Inflammatory macrophage treated with lipopolysaccharide for 4 hours (primary cell): Measurements from ENCODE around the gene PLVAP.

ENCODE experiments used
- DNase-seq: peaks from one replicate; pipeline ENCODE4 v3.0.0-alpha.2; 2020

PLVAP gene

GRCh38 chr19:17376935-17377600 lies at the start of gene PLVAP:
Gene PLVAP, minus strand, starts transcription at chr19:17377342. Its CDS starts 54 bp downstream, at chr19:17377288.
- DNase-seq = no peak

- no peak for DNase-seq
These were observed 47.7 kb upstream of the PLVAP start for GRCh38 chr19:17424743-17425365.

- no peak for DNase-seq
These were observed 46.5 kb upstream of the PLVAP start for GRCh38 chr19:17423429-17424208.

DNA sequence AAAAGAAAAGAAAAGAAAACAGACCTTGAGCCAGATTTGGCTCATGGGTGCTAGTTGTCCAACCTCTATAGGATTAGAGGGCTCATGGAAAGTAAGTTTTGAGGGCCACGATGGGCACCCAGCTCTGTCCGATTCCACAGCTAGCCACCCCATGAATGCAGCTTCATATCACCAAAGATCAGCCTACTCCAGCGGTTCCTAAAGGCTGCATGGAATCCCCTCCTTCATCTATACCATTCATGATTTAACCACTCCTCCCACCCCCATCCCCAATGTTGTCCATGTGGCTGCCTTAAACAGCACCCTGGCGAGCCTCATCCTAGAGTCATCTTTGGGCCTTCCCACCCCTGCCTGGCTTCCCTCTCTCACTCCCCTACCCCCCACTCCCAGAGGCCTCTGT lies 44.8 kb upstream of the PLVAP start:
- no peak for DNase-seq

DNA sequence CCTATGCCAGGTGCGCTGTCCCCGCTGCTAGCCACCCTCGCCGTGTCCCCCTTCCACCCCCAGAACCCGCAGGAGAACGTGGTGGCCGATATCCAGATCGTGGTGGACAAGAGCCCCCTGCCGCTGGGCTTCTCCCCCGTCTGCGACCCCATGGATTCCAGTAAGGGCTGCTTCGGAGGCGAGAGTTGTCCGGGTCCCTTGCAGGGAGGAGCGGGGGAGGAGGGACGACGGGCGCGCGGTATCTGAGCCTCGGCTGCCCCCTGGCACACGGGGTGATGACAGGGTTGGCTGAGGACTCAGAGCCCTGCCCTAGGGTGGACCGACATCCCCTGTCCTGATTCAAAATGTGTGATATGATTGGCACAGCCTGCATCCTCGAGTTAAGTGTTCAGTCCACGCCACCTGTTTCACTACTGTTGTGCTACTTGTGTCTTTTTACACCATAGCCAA lies 43.4 kb upstream of the PLVAP start:
- peak; percentile 33 for DNase-seq

GRCh38 chr19:17419621-17420474 lies 42.7 kb upstream of the PLVAP start, which contains the start of gene MVB12A:
Gene MVB12A, plus strand, starts transcription at chr19:17420047. Its CDS starts 89 bp downstream, at chr19:17420136.
- peak; percentile 98 for DNase-seq

DNA sequence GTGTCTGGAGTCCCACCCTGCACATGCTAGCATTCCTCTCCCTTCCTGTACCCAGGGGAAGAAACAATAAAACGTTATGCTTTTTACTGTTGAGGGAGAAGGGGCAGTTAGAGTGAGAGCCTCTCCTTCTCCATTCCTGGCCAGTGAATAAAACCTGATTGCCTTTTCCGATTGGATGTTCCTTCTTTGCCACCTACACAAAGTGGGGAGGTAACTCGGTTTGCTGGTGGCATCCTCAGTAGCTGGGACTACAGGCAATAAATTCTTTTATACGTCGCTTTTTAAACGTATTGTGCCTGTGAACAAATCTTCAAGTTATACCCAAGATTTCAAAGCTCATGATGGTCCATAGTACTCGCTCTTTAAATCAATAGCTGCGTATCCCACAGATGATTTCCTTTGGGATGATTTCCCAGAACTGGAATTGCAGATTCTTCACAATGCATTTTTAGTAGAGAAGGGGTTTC lies 42.0 kb upstream of the PLVAP start:
- DNase-seq = no peak

DNA sequence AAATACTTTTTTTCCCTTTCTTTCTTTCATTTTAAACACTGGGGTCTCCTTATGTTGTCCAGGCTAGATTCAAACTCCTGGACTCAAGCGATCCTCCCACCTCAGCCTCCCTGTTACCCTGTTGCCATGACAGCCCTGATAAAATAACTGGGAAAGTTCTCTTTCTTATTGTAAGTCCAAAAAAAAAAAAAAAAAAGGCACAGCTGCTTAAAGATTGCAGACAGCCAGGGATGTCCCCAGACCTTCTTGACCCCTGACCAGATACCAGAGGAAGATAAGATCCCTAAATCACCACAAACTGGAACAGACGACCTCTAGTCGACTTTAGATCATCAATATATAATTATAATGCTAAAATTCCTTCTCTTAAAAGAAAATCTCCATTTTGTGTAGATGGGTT lies 41.6 kb upstream of the PLVAP start:
- DNase-seq = no peak

GRCh38 chr19:17415121-17415520 lies 38.0 kb upstream of the PLVAP start:
- no peak for DNase-seq

- DNase-seq = no peak
These were observed 37.0 kb upstream of the PLVAP start for GRCh38 chr19:17414097-17414496.

GRCh38 chr19:17411801-17412200 lies 34.7 kb upstream of the PLVAP start:
- no peak for DNase-seq

DNA sequence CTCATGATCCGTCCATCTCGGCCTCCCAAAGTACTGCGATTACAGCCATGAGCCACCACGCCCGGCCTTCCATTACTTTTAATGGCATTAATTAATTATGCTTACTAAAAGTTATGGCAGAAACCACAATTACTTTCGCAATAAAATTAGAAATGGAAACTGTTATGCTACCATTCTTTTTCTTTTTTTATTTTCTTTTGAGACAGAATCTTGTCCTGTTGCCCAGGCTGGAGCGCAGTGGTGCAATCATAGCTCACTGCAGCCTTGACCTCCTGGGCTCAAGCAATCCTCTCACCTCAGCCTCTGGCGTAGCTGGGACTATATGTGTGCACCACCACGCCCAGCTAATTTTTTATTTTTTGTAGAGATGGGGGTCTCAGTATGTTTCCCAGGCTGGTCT lies 32.8 kb upstream of the PLVAP start:
- DNase-seq = no peak

DNA sequence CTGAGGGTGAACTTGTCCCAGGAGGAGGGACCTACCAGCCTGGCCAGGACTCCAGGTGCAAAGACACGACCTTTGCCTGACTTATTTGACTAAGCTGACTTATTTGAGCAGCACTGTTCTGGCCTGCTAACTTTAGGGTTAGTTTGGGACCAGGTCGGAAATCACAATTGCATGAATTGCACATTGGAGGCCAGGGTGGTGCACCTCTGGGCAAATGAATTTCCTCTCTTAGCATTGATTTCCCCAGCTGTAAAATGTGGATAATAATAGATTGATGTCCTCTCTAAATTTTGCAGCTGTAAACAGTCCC lies 29.7 kb upstream of the PLVAP start:
- DNase-seq = no peak

GRCh38 chr19:17406046-17406886 lies 29.1 kb upstream of the PLVAP start:
- DNase-seq = peak; percentile 35

DNA sequence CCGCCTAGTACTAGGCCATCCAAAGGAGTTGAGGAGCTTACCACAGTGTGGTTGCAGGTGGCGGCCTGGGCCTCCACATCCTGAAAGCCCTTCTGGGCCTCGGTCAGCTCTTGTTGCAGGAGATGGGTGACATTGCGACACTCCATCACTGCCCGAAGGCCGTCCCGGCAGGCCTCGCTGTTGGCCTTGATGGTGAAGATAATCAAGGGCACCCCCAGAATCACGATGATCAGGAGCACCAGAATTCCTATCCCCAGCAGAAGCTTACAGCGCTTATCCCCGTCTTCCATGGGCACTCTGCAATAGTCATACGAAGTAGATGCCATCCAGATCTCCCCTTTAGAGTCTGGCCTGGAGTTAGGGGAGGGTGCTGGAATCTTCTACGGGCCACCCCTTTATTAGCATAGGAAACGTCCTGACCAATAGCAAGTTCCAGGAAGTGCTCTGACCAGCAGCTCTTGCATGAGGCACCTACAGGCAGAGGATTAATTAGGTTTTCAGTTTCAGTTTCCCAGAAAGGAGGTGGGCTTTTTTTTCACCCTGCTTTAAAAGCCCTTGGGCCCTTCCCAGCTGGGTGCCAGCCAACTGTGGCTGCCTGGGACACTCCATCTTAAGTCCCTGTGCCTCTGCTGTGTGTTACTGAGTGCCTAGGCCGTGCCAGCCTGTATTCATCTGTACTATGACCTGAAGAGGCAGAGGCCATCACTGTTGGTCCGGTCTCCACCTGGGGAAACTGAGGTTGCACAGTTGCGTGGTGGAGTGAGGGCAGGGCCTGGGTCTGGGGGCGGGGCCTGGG lies 28.3 kb upstream of the PLVAP start, which contains the start of gene BST2:
TSS of gene BST2 (minus strand) at position 381 of the 796 bp plus-strand sequence. CDS start at position 326, 55 bp downstream.
- DNase-seq = peak; percentile 97

DNA sequence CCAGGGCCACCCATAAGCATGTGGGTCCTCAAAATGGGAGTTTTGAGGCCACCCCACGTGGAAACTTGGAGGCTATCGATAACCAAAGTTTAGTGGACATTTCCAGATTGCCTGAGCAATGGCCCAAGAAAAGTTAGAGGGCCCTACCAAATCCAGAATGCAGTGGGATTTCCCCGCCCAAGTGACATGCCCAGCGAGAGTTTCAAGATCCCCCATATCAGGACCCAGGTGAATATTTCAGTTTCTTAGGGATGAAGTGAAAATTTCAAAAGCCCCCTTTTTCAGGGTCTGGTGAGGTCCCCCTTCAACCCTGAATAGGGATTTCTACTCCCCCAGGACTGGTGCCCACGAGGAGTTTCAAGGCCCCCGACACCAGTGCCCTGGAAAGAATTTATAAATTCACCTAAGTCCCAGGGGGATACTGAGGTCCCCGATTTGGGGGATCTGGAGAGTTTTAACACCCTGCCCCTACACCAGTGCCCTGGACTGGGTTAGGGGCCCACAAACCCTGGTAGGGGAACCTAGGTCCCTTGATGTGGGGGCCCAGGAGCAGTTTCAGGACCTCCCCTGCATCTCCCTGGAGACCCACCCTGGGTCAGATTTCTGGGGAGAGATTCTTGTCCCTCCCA lies 27.6 kb upstream of the PLVAP start:
- DNase-seq = no peak

DNA sequence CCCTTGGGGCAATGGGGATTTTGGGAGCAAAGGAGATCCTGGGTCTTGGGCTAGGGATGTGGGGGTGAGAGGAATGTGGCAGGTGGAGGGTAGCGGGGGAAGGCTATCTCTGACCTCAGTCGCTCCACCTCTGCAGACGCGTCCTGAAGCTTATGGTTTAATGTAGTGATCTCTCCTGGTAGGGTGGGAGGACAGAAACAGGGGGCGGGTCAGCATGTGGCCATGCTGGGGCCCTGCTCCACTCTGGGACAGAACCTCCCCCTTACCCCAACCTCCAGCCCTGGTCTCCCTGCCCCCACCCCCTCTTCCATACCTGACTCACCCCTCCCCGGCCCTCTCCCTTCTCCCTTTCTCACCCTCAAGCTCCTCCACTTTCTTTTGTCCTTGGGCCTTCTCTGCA lies 26.9 kb upstream of the PLVAP start:
- no peak for DNase-seq

- peak; percentile 52 for DNase-seq
These were observed 26.1 kb upstream of the PLVAP start for GRCh38 chr19:17402982-17403855.

DNA sequence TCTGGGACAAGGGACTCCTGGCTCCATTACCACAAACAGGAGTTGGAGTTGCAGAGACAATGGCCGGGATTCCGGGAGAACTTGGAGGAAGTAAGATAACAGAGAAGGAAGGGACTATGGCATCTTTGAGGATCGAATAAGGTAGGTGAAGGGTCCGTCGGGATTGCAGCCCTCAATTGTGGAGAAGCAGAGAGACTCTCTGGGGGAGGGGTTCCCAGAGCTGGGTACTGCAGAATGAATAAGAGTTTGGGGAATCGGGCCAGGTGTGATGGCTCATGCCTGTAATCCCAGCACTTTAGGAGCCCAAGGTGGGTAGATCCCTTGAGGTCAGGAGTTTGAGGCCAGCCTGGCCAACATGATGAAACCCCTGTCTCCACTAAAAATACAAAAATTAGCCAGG lies 24.5 kb upstream of the PLVAP start:
- no peak for DNase-seq
